Fibroblast of upper back skin (primary cell): ENCODE results near the gene OCA2.
"Not testable (repeated sequence)": the region's sequence is repeated elsewhere in the genome, so short reads cannot be mapped to it uniquely, and the experiment has no call there.

ENCODE experiments used
- DNase-seq: peaks from one replicate; pipeline ENCODE4 v3.0.0-alpha.2; 2013

OCA2 gene

GRCh38 chr15:27866505-27867165 is 232.5 kb downstream of the OCA2 start:
- DNase-seq: no peak

- DNase-seq: no peak
Observed at GRCh38 chr15:27865926-27866325, 233.2 kb downstream of the OCA2 start.

GRCh38 chr15:27865323-27865922 is 233.7 kb downstream of the OCA2 start:
- DNase-seq: no peak

DNA sequence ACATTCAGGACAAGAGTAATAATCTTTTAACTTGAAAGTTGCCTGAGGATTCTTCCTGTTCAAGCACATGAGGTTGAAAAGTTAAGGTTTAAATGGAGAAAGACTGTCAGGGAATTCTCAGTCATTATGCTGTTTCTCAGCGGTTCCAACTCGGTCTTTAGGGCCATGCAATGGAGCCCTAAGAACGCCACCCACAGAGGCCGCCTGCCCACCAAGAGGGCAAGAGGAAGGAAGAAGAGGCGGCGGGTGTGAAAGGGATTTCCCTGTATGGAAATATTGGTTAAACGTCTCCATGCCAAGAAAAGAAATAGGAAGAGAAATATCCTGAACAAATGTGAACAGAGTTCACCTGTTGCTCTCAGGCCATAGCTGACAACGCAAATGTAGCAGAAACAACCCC is 234.4 kb downstream of the OCA2 start:
- no peak for DNase-seq

- DNase-seq: no peak
Observed at GRCh38 chr15:27864086-27864485, 235.0 kb downstream of the OCA2 start.

- no peak for DNase-seq
Observed at GRCh38 chr15:27863000-27863399, 236.1 kb downstream of the OCA2 start.

DNA sequence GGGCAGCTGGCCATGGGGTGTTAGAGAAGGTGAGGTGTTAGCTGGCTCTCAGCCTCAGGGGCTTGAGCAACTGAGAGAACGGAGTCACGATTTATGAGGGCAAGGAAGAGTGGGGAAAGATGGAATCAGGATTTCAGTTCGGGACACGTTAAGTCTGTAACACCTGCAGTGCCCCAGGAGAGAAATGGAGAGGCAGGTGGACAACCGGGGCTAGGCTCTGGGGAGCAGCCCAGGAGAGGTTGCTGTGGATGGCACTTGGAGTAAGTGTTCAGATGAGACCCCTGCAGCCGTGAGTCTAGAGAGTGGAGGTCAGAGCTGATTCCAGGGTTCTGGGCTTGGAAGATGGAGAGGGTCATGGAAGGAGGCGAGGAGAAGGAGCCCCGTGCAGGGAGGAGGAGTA is 237.9 kb downstream of the OCA2 start:
- DNase-seq: no peak

DNA sequence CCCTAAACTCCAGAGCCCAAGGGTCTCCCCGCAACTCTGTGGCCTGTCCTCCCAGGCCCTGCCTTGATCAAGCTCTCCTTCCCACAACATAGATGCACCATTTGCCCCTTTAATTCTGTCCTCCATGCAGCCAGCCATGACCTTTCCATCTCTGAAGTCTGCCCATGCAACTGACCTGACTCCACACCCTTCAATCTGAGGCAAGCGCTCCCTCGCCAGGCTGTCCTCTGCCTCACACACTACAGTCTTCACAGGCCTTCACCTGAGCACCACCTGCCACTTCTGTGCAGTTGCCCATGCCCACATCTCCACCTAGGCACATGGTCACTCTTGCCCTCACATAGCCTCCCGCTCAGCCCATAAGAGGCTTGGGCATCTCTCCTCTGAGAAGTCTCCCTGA is 244.0 kb downstream of the OCA2 start:
- DNase-seq: no peak

GRCh38 chr15:27854601-27855000 is 244.5 kb downstream of the OCA2 start:
- DNase-seq: no peak

DNA sequence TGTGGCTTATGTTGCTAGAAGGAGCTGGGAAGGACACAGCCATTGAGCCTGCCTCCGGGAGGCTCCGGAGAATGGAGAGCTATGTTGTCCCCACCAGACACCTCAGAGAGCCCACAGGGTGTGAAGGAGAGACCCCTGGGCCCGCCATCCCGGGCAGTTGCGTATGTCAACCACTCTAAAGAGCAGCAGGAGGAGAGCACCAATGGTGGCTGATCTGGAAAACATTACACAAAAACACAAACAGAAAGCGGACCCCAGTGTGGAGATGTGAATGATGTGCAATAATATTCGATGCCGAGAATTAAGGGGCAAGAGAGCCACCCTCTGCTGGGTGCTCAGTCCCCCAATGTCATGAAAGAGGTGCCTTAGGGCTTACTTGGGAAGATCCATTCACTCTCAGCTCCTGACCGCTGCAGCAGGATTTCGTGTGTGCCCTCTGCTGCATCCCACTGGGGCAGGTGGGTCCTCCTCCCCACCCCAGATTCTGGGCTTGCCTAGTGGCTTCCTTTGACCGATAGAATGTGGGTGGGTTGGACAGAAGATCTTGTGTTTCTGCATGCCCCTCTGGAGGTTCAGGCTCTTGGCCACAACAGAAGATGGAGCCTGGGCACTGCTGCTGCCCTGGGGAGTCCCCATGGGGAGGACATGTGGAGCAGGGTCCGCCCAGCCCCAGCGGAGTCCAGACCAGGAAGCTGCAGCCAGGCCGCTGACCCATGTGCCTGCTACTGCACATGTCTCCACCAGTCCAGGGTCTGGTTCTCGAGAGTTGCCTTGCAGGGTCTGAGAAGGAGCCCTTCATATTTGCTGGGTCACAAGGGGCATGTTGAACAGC is 245.3 kb downstream of the OCA2 start:
- no peak for DNase-seq

DNA sequence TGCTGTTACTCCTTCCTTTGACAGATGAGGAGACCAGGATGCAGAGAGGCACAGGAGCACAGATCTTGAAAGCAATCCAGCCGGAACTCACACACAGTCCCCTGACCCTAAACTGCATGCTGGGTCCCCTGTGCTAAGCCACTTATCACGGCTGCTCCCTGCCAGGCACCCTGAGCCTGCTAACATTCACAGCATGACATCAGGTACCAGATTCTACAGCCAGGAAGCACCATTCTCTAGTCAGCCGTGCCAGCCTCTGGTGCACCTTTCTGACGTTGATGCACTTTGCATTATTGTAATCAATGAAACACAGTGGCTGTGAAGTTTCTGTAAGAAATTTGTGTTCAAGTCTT is 247.3 kb downstream of the OCA2 start:
- no peak for DNase-seq

GRCh38 chr15:27850981-27851857 is 247.9 kb downstream of the OCA2 start:
- no peak for DNase-seq

DNA sequence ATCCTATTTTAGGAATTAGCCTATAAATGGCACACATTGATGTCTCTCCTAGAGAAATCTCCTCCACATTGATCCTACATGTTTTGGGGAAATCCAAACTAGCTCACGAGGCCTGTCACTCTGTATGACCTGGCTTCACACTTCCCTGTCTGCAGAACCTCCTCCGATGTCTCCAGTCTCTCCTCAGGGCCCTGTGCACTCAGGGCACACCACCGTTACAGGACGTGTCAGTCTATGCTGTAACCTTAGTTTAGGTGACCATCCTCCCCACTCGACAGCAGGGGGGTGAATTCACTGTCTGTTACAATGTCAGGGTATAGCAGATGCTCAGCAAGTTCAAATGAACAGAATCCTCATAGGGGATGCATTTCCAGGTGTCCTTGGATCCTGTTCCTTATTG is 249.1 kb downstream of the OCA2 start:
- DNase-seq: no peak

GRCh38 chr15:27848936-27849335 is 250.2 kb downstream of the OCA2 start:
- DNase-seq: not testable (repeated sequence)

- no peak for DNase-seq
Observed at GRCh38 chr15:27847775-27848710, 251.1 kb downstream of the OCA2 start.

- DNase-seq: no peak
Observed at GRCh38 chr15:27846722-27847395, 252.3 kb downstream of the OCA2 start.

GRCh38 chr15:27845535-27846369 is 253.4 kb downstream of the OCA2 start:
- no peak for DNase-seq

- peak; percentile 92 for DNase-seq
Observed at GRCh38 chr15:27844018-27844666, 255.0 kb downstream of the OCA2 start.

DNA sequence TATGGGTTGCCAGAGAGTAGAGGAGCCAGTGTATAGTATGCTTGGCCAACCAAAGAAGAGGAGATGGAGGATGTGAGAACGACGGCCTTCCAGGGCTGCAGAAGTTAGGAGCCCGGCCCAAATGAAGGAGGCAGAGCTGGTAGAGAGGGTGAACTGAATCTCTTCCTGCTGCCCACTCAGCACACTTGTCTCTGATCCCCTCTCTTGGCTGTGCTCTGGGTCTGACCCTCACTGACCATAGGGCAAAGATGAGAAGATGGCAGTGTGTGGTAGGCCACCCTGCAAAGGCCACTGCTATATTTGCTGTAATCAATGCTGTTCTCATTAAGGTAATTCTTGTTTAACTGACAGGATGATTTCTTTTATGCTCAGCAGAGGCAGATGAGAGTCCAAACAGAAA is 256.0 kb downstream of the OCA2 start:
- DNase-seq: no peak

GRCh38 chr15:27842526-27842925 is 256.6 kb downstream of the OCA2 start:
- no peak for DNase-seq
